GM23338 (cell line): Measurements from ENCODE around the gene FOXR1. TPM values are rescaled to one million over a fixed set of nuclear protein-coding genes. Genes with fewer than 3 reads are reported as not detected.

Source experiments
- ATAC-seq: fragments of 200-7000 bp; cut with Tn5 transposase; 3 replicates; pipeline ENCODE4 v1.9.1; 2020
- DNase-seq: peaks from one replicate; pipeline ENCODE4 v3.0.0-alpha.2; 2015; ENCODE audit warnings: low spot score
- H2AFZ ChIP-seq: fragments of 200-600 bp; sonication (generic); 2 replicates; pipeline ENCODE4 v1.8.0; 2016; ENCODE audit warnings: antibody characterized with exemption, mild to moderate bottlenecking, moderate library complexity
- H3F3A ChIP-seq: fragments of 200-600 bp; sonication (generic); replicated peaks from 2 replicates; pipeline ENCODE4 v1.8.0; 2017; ENCODE audit warnings: antibody characterized with exemption, mixed run types, low read depth
- H3K27ac ChIP-seq: fragments of 200-600 bp; sonication (generic); 2 replicates; pipeline ENCODE4 v1.6.1; 2016; ENCODE audit warnings: low read depth
- H3K27me3 ChIP-seq: fragments of 200-600 bp; sonication (generic); 2 replicates; pipeline ENCODE4 v1.8.0; 2016; ENCODE audit warnings: mild to moderate bottlenecking, mixed run types, moderate library complexity; ENCODE audit not compliant: insufficient read depth
- H3K36me3 ChIP-seq: fragments of 200-600 bp; sonication (generic); 2 replicates; pipeline ENCODE4 v1.8.0; 2016; ENCODE audit warnings: mild to moderate bottlenecking; ENCODE audit not compliant: insufficient read depth
- H3K4me1 ChIP-seq: fragments of 200-600 bp; sonication (generic); 2 replicates; pipeline ENCODE4 v1.8.0; 2016; ENCODE audit warnings: mild to moderate bottlenecking, moderate library complexity; ENCODE audit not compliant: insufficient read depth
- H3K4me2 ChIP-seq: fragments of 200-600 bp; sonication (generic); 2 replicates; pipeline ENCODE4 v1.7.1; 2017; ENCODE audit warnings: mixed run types
- H3K4me3 ChIP-seq: fragments of 200-600 bp; sonication (generic); 2 replicates; pipeline ENCODE4 v1.6.1; 2016; ENCODE audit warnings: mixed run types
- H3K79me2 ChIP-seq: fragments of 200-600 bp; sonication (generic); replicated peaks from 2 replicates; pipeline ENCODE4 v1.8.0; 2017; ENCODE audit warnings: mild to moderate bottlenecking; ENCODE audit not compliant: insufficient read depth
- H3K9me2 ChIP-seq: fragments of 200-600 bp; sonication (generic); 2 replicates; pipeline ENCODE4 v1.8.0; 2017; ENCODE audit not compliant: insufficient read depth
- H4K20me1 ChIP-seq: fragments of 200-600 bp; sonication (generic); replicated peaks from 2 replicates; pipeline ENCODE4 v1.8.0; 2017; ENCODE audit warnings: mild to moderate bottlenecking; ENCODE audit not compliant: insufficient read depth
- H3K27ac Mint-ChIP-seq: 2 replicates; pipeline ENCODE4 v1.8.0; 2020; ENCODE audit warnings: inconsistent platforms, mild to moderate bottlenecking, moderate library complexity, mixed read lengths
- H3K27me3 Mint-ChIP-seq: 3 replicates; pipeline ENCODE4 v1.8.0; 2022; ENCODE audit warnings: low read depth, mild to moderate bottlenecking, moderate library complexity, mixed read lengths, inconsistent platforms; ENCODE audit not compliant: insufficient read depth, poor library complexity
- H3K36me3 Mint-ChIP-seq: 3 replicates; pipeline ENCODE4 v1.8.0; 2021; ENCODE audit warnings: low read depth, mild to moderate bottlenecking, inconsistent platforms, moderate library complexity, mixed read lengths
- H3K4me1 Mint-ChIP-seq: 3 replicates; pipeline ENCODE4 v1.8.0; 2020; ENCODE audit warnings: mild to moderate bottlenecking, inconsistent platforms, mixed read lengths
- H3K4me3 Mint-ChIP-seq: 3 replicates; pipeline ENCODE4 v1.8.0; 2021; ENCODE audit warnings: moderate library complexity, mild to moderate bottlenecking, inconsistent platforms, mixed read lengths
- H3K9me3 Mint-ChIP-seq: 3 replicates; pipeline ENCODE4 v1.8.0; 2020; ENCODE audit warnings: moderate library complexity, mild to moderate bottlenecking, inconsistent platforms, mixed read lengths
- CREB1 ChIP-seq: fragments of 250-450 bp; sonication (Bioruptor Pico); IDR thresholded peaks from 2 replicates; pipeline ENCODE4 v1.5.0; 2020; ENCODE audit warnings: low read depth, mild to moderate bottlenecking, moderate library complexity
- CTCF ChIP-seq, 2 experiments: fragments of 200-600 bp in 1 of 2; sonication (generic) in 1 of 2; conservative IDR thresholded peaks; 2 replicates each; pipeline versions ENCODE4 v1.5.1 to v1.6.1; 2016 to 2017; ENCODE audit warnings: antibody characterized with exemption in 2 of 2, low read depth in 2 of 2, mild to moderate bottlenecking in 2 of 2, moderate library complexity in 1 of 2
- ETS1 ChIP-seq: IDR thresholded peaks from 2 replicates; pipeline ENCODE4 v1.6.1; 2016; ENCODE audit warnings: antibody characterized with exemption
- POLR2AphosphoS5 ChIP-seq: IDR thresholded peaks from 2 replicates; pipeline ENCODE4 v1.6.1; 2016; ENCODE audit warnings: antibody characterized with exemption, low read depth
- ZNF114 ChIP-seq: fragments of 250-450 bp; sonication (Bioruptor Pico); IDR thresholded peaks from 2 replicates; pipeline ENCODE4 v1.5.0; 2020; ENCODE audit warnings: mild to moderate bottlenecking, moderate library complexity
- ZNF462 ChIP-seq: fragments of 250-450 bp; sonication (Bioruptor Pico); IDR thresholded peaks from 2 replicates; pipeline ENCODE4 v1.5.0; 2020; ENCODE audit warnings: mild to moderate bottlenecking, moderate library complexity
- polyA plus RNA-seq: library from polyadenylated mRNA; unstranded; fragments of >200 nt; fragmentation: Nextera tagmentation; extraction: Ambion mirVana; gene quantifications from 2 replicates; pipeline ENCODE4 v1.2.1, GENCODE V29; 2016
- total RNA-seq: library from RNA; depleted of rRNA; stranded (reverse); fragments of >200 nt; shearing (Covaris generic); gene quantifications from 2 replicates; pipeline ENCODE4 v1.2.3, GENCODE V29; 2014

Gene FOXR1
- total and polyA plus RNA-seq, 2 experiments from 2014 or later = not detected

- DNase-seq (no peak), ATAC-seq (no peak)
- no peaks in the 10 kb centered on the region for H3F3A ChIP-seq
- H4K20me1 ChIP-seq = no peaks in the 10 kb centered on the region
- H3K4me1 Mint-ChIP-seq = peaks cover 27% of the 10 kb centered on the region
- no peak overlapping the region for H3K27ac ChIP-seq
- no peaks in the 10 kb centered on the region for H3K36me3 ChIP-seq
- no peaks in the 10 kb centered on the region; the same call in 2 of the 3 replicates for H3K9me3 Mint-ChIP-seq
- no peak overlapping the region for H3K4me3 ChIP-seq
- no peaks in the 10 kb centered on the region for H3K79me2 ChIP-seq
- H2AFZ ChIP-seq = no peak overlapping the region; the same call in 1 of the 2 replicates
- H3K9me2 ChIP-seq = no peaks in the 10 kb centered on the region
- no peak overlapping the region; the same call in 2 of the 3 replicates for H3K4me3 Mint-ChIP-seq
- peaks cover 23% of the 10 kb centered on the region for H3K4me1 ChIP-seq
- peaks cover 8% of the 10 kb centered on the region for H3K27me3 Mint-ChIP-seq
- H3K27ac Mint-ChIP-seq = no peak overlapping the region
- H3K27me3 ChIP-seq = 0 out of 2 replicates have a peak, but pooled peaks cover 4% of the 10 kb centered on the region
- H3K4me2 ChIP-seq = peak overlapping the region; percentile 72
- TF ChIP-seq CREB1 (CRISPR knock-in tag) = no peak
- no peak for TF ChIP-seq CTCF (conservative IDR thresholded peaks at IDR 0.05; ENCODE audit: low read depth in 2 of 2)
- TF ChIP-seq POLR2AphosphoS5 = no peak
- TF ChIP-seq ETS1 = no peak
- TF ChIP-seq ZNF114 (CRISPR knock-in tag) = no peak
- no peak for TF ChIP-seq ZNF462 (CRISPR knock-in tag)
- H3K36me3 Mint-ChIP-seq = no peaks in the 10 kb centered on the region
Measured at GRCh38 chr11:118938491-118939403, 32.8 kb upstream of the FOXR1 start.
